GM10266 (cell line): ENCODE measurements around the gene HTR7.

ENCODE experiments used
- DNase-seq: peaks from one replicate; pipeline ENCODE4 v3.0.0; 2012; ENCODE audit errors: extremely low spot score
- CTCF ChIP-seq: IDR thresholded peaks from 2 replicates; pipeline ENCODE4 v1.5.1; 2012; ENCODE audit warnings: mild to moderate bottlenecking, low read depth; ENCODE audit not compliant: control insufficient read depth, insufficient read depth; ENCODE audit errors: missing control alignments

HTR7 gene

GRCh38 chr10:90743291-90743690 lies 114.5 kb downstream of the HTR7 start:
- DNase-seq = no peak
- no peak for TF ChIP-seq CTCF

GRCh38 chr10:90741926-90742565 lies 115.8 kb downstream of the HTR7 start:
- TF ChIP-seq CTCF = no peak
- DNase-seq = no peak

GRCh38 chr10:90740265-90740664 lies 117.6 kb downstream of the HTR7 start:
- TF ChIP-seq CTCF = no peak
- DNase-seq = no peak

GRCh38 chr10:90738885-90739284 lies 119.0 kb downstream of the HTR7 start:
- DNase-seq = no peak
- TF ChIP-seq CTCF = no peak

- TF ChIP-seq CTCF = no peak
- no peak for DNase-seq
Observed at GRCh38 chr10:90734415-90734814, 123.4 kb downstream of the HTR7 start.

GRCh38 chr10:90732581-90732980 lies 125.3 kb downstream of the HTR7 start:
- no peak for DNase-seq

More at GRCh38 chr10:90732581-90732980, 125.3 kb downstream of the HTR7 start:
- no peak for TF ChIP-seq CTCF
